IMR-90 (cell line): Measurements from ENCODE around the gene CCDC90B.

Experiments used
- CTCF ChIP-seq: conservative IDR thresholded peaks from 2 replicates; pipeline ENCODE4 v1.5.1; 2012; ENCODE audit warnings: mild to moderate bottlenecking, low read depth, low read length, improper control_type of control experiment
- RAD21 ChIP-seq: IDR thresholded peaks from 2 replicates; pipeline ENCODE4 v1.6.1; 2012; ENCODE audit warnings: low read length, improper control_type of control experiment

- TF ChIP-seq RAD21 (no peak), CTCF (no peak)
Measured at GRCh38 chr11:83302151-83302550, 16.0 kb upstream of the CCDC90B start.
